Endothelial cell of umbilical vein (primary cell): ENCODE results near the gene TM4SF4. TPM values are rescaled to one million over a fixed set of nuclear protein-coding genes. Genes with fewer than 3 reads are reported as not detected.

Experiments used
- BruUV-seq: library from RNA; stranded (reverse); fragments of 400-500 nt; replicated peaks from 2 replicates; lab custom pipeline; 2021; lab: Mats Ljungman, UMichigan
- CTCF ChIA-PET: fragments of 300-600, 350-600 bp; sonication (Branson Sonifier 250); formaldehyde crosslinking; loops from one replicate; lab custom pipeline; 2021; ENCODE audit warnings: antibody characterized with exemption, inconsistent platforms; lab: Charles Lee
- POLR2A ChIA-PET: fragments of 300-600, 350-600 bp; sonication (Branson Sonifier 250); formaldehyde crosslinking; loops from one replicate; lab custom pipeline; 2021; ENCODE audit warnings: antibody characterized with exemption, inconsistent platforms; lab: Charles Lee
- DNase-seq: peaks from one replicate; pipeline ENCODE4 v3.0.0-alpha.2; 2011; ENCODE audit warnings: low read depth, low spot score
- FAIRE-seq: peaks from 2 replicates; lab custom pipeline; 2011; peaks lifted over from hg19 to GRCh38; lab: Jason Lieb, UNC
- H2AFZ ChIP-seq: 2 replicates; pipeline ENCODE4 v1.6.0; 2012; ENCODE audit warnings: low read depth, low read length, control low read depth, inconsistent platforms
- H3K27ac ChIP-seq: 2 replicates; pipeline ENCODE4 v1.5.1; 2011; ENCODE audit warnings: low read depth, mild to moderate bottlenecking, control low read depth, low read length, moderate library complexity; ENCODE audit not compliant: insufficient read depth
- H3K27me3 ChIP-seq, 2 experiments: 2 replicates each; pipeline versions ENCODE4 v1.6.0 to v1.6.1; 2011; ENCODE audit warnings: low read length in 2 of 2, mixed read lengths in 1 of 2; ENCODE audit not compliant: control insufficient read depth in 2 of 2, insufficient read depth in 2 of 2
- H3K36me3 ChIP-seq, 2 experiments: 2 replicates in 1 of 2; 3 replicates in 1 of 2; pipeline ENCODE4 v1.5.1; 2011; ENCODE audit warnings: low read length in 2 of 2, mild to moderate bottlenecking in 1 of 2, moderate library complexity in 1 of 2; ENCODE audit not compliant: control insufficient read depth in 2 of 2, insufficient read depth in 2 of 2; ENCODE audit errors: extremely low read depth in 1 of 2
- H3K4me1 ChIP-seq: 3 replicates; pipeline ENCODE4 v1.5.1; 2011; ENCODE audit warnings: mild to moderate bottlenecking, low read length; ENCODE audit not compliant: control insufficient read depth, insufficient read depth; ENCODE audit errors: extremely low read depth
- H3K4me2 ChIP-seq: 2 replicates; pipeline ENCODE4 v1.6.1; 2011; ENCODE audit warnings: low read length, control low read depth, mixed read lengths; ENCODE audit not compliant: insufficient read depth
- H3K4me3 ChIP-seq, 3 experiments: fragments of 200-600 bp in 1 of 3; sonication (generic), shearing (Covaris generic) in 1 of 3; replicated peaks in 1 of 3; 2 replicates each; pipeline ENCODE4 v1.5.1; 2011 to 2016; ENCODE audit warnings: control low read depth in 3 of 3, low read length in 3 of 3, mild to moderate bottlenecking in 2 of 3, inconsistent platforms in 1 of 3, low read depth in 1 of 3, moderate library complexity in 1 of 3; ENCODE audit not compliant: insufficient read depth in 1 of 3
- H3K79me2 ChIP-seq: 2 replicates; pipeline ENCODE4 v1.6.0; 2012; ENCODE audit warnings: low read length, inconsistent platforms; ENCODE audit not compliant: control insufficient read depth, insufficient read depth
- H3K9ac ChIP-seq: replicated peaks from 2 replicates; pipeline ENCODE3; 2011; ENCODE audit warnings: low read length, control low read depth; ENCODE audit not compliant: insufficient read depth; ENCODE audit errors: extremely low read depth
- H3K9me1 ChIP-seq: replicated peaks from 3 replicates; pipeline ENCODE4 v1.6.0; 2011; ENCODE audit warnings: mild to moderate bottlenecking, low read length; ENCODE audit not compliant: control insufficient read depth, insufficient read depth; ENCODE audit errors: extremely low read depth
- H3K9me3 ChIP-seq: replicated peaks from 2 replicates; pipeline ENCODE4 v1.5.1; 2012; ENCODE audit warnings: low read length, inconsistent platforms; ENCODE audit not compliant: control insufficient read depth, insufficient read depth
- H4K20me1 ChIP-seq: replicated peaks from 2 replicates; pipeline ENCODE3; 2011; ENCODE audit warnings: mild to moderate bottlenecking, low read length; ENCODE audit not compliant: control insufficient read depth, insufficient read depth; ENCODE audit errors: extremely low read depth
- GATA2 ChIP-seq: IDR thresholded peaks from 2 replicates; pipeline ENCODE4 v1.7.0; 2011; ENCODE audit warnings: low read depth, mild to moderate bottlenecking, moderate library complexity, mixed read lengths, low read length; ENCODE audit not compliant: insufficient read length, insufficient read depth
- JUN ChIP-seq: IDR thresholded peaks from 2 replicates; pipeline ENCODE4 v1.6.1; 2011; ENCODE audit warnings: borderline replicate concordance, low read depth; ENCODE audit not compliant: insufficient read length, insufficient read depth
- MYC ChIP-seq: IDR thresholded peaks from one replicate; pipeline ENCODE4 v1.6.1; 2011; ENCODE audit warnings: mild to moderate bottlenecking, low read depth, low read length
- POLR2A ChIP-seq: IDR thresholded peaks from 2 replicates; pipeline ENCODE4 v1.6.1; 2012; ENCODE audit warnings: low read depth, mild to moderate bottlenecking, control low read depth, low read length
- POLR2AphosphoS5 ChIP-seq: IDR thresholded peaks from 2 replicates; pipeline ENCODE4 v1.6.1; 2012; ENCODE audit warnings: low read depth, mild to moderate bottlenecking, control low read depth, low read length, moderate library complexity; ENCODE audit not compliant: insufficient read depth
- dilution Hi-C: fragments of 300-500 bp; cut with MboI; formaldehyde crosslinking; loops from one replicate; pipeline ENCODE4 v1.15.0; 2019; ENCODE audit warnings: low sequenced_read_pairs; ENCODE audit not compliant: extremely low pct_ligation_motif_present
- intact Hi-C: fragments of 100-400 bp; cut with micrococcal nuclease; formaldehyde crosslinking; loops from one replicate; pipeline ENCODE4 v1.10.0; 2022
- polyA plus RNA-seq, 4 experiments: library from polyadenylated mRNA; depleted of rRNA in 3 of 4; stranded (reverse) in 3 of 4; unstranded in 1 of 4; fragments of >200 nt; gene quantifications; 2 replicates each; pipeline versions ENCODE4 v1.2.1 to v1.2.3, GENCODE V29; 2011 to 2012; ENCODE audit warnings: missing spikeins in 1 of 4
- total RNA-seq: library from RNA; stranded (reverse); gene quantifications from 2 replicates; pipeline ENCODE4 v1.2.3, GENCODE V29; 2021
- TF ChIP-seq, protein P1 (sequence below): IDR thresholded peaks from 2 replicates; pipeline ENCODE4 v1.6.1; 2011; ENCODE audit not compliant: insufficient read depth, insufficient read length
- TF ChIP-seq, protein P2 (sequence below), 2 donors: IDR thresholded peaks; 1 replicate in 1 of 2; 2 replicates in 1 of 2; pipeline ENCODE4 v1.5.1; 2011; ENCODE audit warnings: low read length in 2 of 2, mild to moderate bottlenecking in 2 of 2, moderate library complexity in 2 of 2, control low read depth in 1 of 2, inconsistent platforms in 1 of 2, low read depth in 1 of 2; ENCODE audit not compliant: insufficient read depth in 1 of 2; ENCODE audit errors: extremely low read depth in 1 of 2

Gene TM4SF4
- total and polyA plus RNA-seq, 2 donors (not counting 3 experiments of a cell fraction or from before 2014, with no cell fraction given), result not detected

DNA sequence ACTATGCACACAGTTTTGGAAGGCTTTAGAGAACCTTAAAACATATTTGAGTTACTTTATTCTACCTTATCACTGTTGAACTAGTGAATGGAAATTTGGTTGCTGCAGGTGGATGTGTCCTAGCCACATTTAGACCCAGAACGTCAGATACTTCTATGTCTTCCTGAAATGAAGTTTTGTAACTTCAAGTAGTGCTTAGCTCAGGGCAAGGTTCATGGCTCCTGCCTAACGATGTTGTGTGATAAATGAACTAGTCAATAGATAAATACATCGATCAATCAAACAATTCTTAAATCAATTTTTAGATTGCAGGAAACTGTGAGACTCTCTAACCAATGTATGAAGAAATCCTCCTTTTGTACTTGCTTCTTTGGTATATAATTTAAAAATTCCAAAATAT lies 37.2 kb upstream of the TM4SF4 start:
- no peaks in the 10 kb centered on the region for H3K9me1 ChIP-seq
- no peaks in the 10 kb centered on the region for H4K20me1 ChIP-seq
- no peak overlapping the region for H2AFZ ChIP-seq
- no peak overlapping the region for H3K4me2 ChIP-seq
- ChIA-PET POLR2A (no interaction called here), CTCF (no interaction called here)
- H3K9me3 ChIP-seq, result no peaks in the 10 kb centered on the region
- TF ChIP-seq MYC (no peak), POLR2AphosphoS5 (no peak), JUN (no peak), POLR2A (no peak), GATA2 (no peak)
- TF ChIP-seq, protein P1, sequence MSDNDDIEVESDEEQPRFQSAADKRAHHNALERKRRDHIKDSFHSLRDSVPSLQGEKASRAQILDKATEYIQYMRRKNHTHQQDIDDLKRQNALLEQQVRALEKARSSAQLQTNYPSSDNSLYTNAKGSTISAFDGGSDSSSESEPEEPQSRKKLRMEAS, result no peak
- TF ChIP-seq, protein P2, sequence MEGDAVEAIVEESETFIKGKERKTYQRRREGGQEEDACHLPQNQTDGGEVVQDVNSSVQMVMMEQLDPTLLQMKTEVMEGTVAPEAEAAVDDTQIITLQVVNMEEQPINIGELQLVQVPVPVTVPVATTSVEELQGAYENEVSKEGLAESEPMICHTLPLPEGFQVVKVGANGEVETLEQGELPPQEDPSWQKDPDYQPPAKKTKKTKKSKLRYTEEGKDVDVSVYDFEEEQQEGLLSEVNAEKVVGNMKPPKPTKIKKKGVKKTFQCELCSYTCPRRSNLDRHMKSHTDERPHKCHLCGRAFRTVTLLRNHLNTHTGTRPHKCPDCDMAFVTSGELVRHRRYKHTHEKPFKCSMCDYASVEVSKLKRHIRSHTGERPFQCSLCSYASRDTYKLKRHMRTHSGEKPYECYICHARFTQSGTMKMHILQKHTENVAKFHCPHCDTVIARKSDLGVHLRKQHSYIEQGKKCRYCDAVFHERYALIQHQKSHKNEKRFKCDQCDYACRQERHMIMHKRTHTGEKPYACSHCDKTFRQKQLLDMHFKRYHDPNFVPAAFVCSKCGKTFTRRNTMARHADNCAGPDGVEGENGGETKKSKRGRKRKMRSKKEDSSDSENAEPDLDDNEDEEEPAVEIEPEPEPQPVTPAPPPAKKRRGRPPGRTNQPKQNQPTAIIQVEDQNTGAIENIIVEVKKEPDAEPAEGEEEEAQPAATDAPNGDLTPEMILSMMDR (IDR thresholded peaks at IDR 0.05; ENCODE audit: extremely low read depth in 1 of 2, insufficient read depth in 1 of 2, low read depth in 1 of 2, low read length in 2 of 2), result no peak
- no peaks in the 10 kb centered on the region for H3K27me3 ChIP-seq
- no peaks in the 10 kb centered on the region for H3K79me2 ChIP-seq
- BruUV-seq, result no TSS peak
- intact Hi-C loops, result no loop called here
- H3K4me1 ChIP-seq, result no peaks in the 10 kb centered on the region
- no peak overlapping the region for H3K9ac ChIP-seq
- DNase-seq, result no peak
- dilution Hi-C loops, result no loop called here
- no peak overlapping the region for H3K4me3 ChIP-seq
- no peaks in the 10 kb centered on the region for H3K36me3 ChIP-seq
- H3K27ac ChIP-seq, result no peak overlapping the region
- no peak for FAIRE-seq
